Measurements from ENCODE around the gene RAVER1. TPM values are rescaled to one million over a fixed set of nuclear protein-coding genes. Genes with fewer than 3 reads are reported as not detected.

The RAVER1 gene
- total and polyA plus RNA-seq, 2 of the 13 experiments (the other 11 are each of a cell fraction or from before 2014, with no cell fraction given), result 3.6 to 7.9 TPM

GRCh38 chr19:10270616-10271394, 62.5 kb downstream of the RAVER1 start, which contains the start of gene ICAM1 (continued):
- TF ChIP-seq ZNF512B (CRISPR knock-in tag; IDR thresholded peaks at IDR 0.05; ENCODE audit: borderline replicate concordance) (no peak), ZNF713 (CRISPR knock-in tag; IDR thresholded peaks at IDR 0.05) (no peak), POLR2G (IDR thresholded peaks at IDR 0.05; ENCODE audit: low read depth, low read length) (peak; percentile 98), FIP1L1 (IDR thresholded peaks at IDR 0.05; ENCODE audit: borderline replicate concordance, insufficient read depth, low read depth, low read length) (no peak), ELF3 (CRISPR knock-in tag; IDR thresholded peaks at IDR 0.05) (peak; percentile 97), MED13 (CRISPR knock-in tag; IDR thresholded peaks at IDR 0.05) (peak; percentile 83), ARID2 (CRISPR knock-in tag; IDR thresholded peaks at IDR 0.05; ENCODE audit: borderline replicate concordance) (peak; percentile 48; the same call in 1 of the 2 replicates), SNAI1 (CRISPR knock-in tag; IDR thresholded peaks at IDR 0.05; ENCODE audit: borderline replicate concordance) (peak; percentile 85), HMGXB4 (CRISPR knock-in tag; IDR thresholded peaks at IDR 0.05; ENCODE audit: borderline replicate concordance in 1 of 2, low read depth in 1 of 2) (0 out of 4 replicates have a peak, but pooled peaks of 1 of the 2 experiments have one; percentile 83), ZNF260 (CRISPR knock-in tag; IDR thresholded peaks at IDR 0.05; ENCODE audit: borderline replicate concordance, low read depth) (no peak), ZNF776 (CRISPR knock-in tag; IDR thresholded peaks at IDR 0.05) (peak; percentile 57; the same call in 1 of the 2 replicates), MYPOP (CRISPR knock-in tag; IDR thresholded peaks at IDR 0.05) (peak; percentile 86), ZNF552 (CRISPR knock-in tag; IDR thresholded peaks at IDR 0.05; ENCODE audit: borderline replicate concordance) (peak; percentile 73; the same call in 1 of the 2 replicates), ZNF605 (CRISPR knock-in tag; IDR thresholded peaks at IDR 0.05) (peak; percentile 96), CEBPG (CRISPR knock-in tag; IDR thresholded peaks at IDR 0.05) (peak; percentile 43; the same call in 1 of the 2 replicates), FLYWCH1 (CRISPR knock-in tag; IDR thresholded peaks at IDR 0.05) (peak; percentile 84; the same call in 1 of the 2 replicates), NCOA1 (CRISPR knock-in tag; IDR thresholded peaks at IDR 0.05) (no peak), HNRNPLL (IDR thresholded peaks at IDR 0.05; ENCODE audit: low read depth, low read length, poor library complexity, severe bottlenecking) (peak; percentile 54), HNF1B (CRISPR knock-in tag; IDR thresholded peaks at IDR 0.05) (peak; percentile 79), MIXL1 (CRISPR knock-in tag; IDR thresholded peaks at IDR 0.05) (peak; percentile 73), ZBTB20 (CRISPR knock-in tag; IDR thresholded peaks at IDR 0.05; ENCODE audit: borderline replicate concordance, low read depth) (0 out of 2 replicates have a peak, but pooled peaks have one; percentile 48), MAF1 (CRISPR knock-in tag; IDR thresholded peaks at IDR 0.05; ENCODE audit: borderline replicate concordance) (no peak)

Measured in HepG2 (cell line).